GM19455 (cell line): ENCODE results near the gene TEN1.
A peak's percentile ranks its signal among the peaks of the same experiment; 100 is the strongest.

ENCODE experiments used
- ATAC-seq: cut with Tn5 transposase; IDR thresholded peaks from one replicate; pipeline ENCODE4 v1.9.1; 2021; ENCODE audit not compliant: unreplicated experiment

TEN1 gene

DNA sequence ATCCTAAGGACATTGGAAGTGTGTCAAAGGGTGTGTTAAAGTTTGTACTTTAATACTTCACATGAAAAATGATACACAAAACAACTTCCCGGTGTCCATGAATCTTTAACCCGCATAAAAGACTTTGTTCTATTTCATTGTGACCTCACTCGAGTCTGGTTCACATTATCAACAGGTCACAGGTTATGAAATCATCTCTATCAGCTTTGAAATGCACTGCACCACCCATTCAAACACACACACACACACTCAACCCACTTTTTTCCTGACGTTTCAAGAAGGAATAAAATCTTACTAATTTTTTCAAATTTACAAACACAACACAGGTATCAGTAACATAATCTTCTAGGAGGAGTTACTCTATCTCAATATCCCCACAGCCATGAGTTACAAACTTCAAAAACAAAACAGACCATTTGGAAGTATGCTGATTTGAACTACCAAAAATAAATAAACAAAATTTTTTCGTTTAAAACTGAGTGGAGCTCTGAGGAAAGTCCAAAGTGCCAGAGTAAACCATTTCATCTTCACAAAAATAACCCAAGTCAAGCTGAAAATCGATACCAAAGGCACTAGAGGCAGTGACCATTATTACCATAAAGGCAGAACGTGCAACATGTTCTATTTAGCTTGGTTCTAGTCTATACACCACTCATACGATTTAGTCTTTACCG lies 2.7 kb upstream of the TEN1 start:
- ATAC-seq = no peak

DNA sequence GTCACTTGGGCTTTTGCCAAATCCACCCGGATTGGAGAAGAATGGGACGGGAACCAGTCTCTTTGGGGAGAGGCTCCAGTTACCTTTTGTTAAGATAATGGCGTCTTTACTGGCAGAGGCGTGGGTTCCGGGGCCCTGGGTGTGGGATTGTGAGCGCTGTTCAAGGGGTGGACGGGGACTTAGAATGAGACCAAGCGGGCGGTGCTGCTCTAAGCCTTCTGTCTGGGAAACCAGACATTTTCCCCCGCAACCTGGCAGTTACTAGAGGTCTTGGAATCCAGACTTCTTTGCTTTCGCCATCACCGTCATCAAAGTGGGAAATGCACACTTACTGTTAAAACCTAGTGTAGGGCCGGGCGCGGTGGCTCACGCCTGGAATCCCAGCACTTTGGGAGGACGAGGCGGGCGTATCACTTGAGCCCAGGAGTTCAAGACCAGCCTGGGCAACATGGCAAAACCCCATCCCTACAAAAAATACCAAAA lies 706 bp downstream of the TEN1 start:
- ATAC-seq = peak; percentile 16

DNA sequence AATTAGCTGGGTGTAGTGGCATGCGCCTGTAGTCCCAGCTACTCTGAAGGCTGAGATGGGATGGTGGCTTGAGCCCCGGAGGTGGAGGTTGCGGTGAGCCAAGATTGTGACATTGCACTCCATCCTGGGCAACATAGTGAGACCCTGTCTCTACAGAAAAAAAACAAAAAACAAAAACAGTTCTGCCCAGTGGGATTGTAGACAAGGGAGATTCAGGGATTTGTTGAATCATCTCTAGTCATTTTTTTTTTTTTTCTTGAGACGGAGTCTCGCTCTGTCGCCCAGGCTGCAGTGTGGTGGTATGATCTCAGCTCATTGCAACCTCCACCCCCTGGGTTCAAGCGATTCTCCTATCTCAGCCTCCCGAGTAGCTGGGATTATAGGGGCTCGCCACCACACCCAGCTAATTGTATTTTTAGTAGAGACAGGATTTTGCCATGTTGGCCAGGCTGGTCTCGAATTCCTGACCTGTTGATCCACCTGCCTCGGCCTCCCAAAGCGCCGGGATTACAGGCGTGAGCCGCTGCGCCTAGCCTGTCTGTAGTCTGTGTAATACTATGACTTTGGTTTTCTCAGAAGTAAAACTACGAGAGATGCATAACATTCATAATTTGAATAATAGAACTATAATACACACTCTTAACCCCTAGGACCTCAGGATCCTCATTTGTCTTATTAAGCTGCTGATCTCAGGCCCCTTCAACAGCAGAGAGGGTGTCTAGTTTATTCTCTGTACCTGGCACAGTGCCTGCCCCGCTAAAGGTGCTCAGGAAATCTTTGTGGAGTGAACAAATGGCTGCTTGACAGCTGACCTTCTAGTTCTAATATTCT lies 1.4 kb downstream of the TEN1 start:
- no peak for ATAC-seq

DNA sequence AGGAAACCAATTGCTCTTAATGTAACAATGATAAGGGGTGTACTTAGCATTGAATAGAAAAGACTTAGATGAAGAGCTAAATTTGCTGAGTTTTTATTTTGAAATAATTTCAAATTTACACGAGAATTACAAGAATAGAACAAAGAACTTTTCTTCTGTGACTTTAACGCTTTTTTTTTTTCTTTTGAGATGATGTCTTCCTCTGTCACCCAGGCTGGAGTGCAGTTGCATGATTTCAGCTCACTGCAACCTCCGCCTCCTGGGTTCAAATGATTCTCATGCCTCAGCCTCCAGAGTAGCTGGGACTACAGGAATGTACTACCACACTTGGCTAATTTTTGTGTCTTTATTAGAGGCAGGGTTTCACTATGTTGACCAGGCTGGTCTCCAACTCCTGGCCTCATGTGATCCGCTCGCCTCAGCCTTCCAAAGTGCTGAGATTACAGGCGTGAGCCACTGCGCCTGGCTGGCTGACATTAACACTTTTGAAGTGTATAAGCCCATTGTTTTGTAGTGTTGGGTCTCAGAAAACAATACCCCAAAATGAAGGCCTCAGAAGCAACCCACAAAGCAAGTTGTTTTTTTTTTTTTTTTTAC lies 2.1 kb downstream of the TEN1 start:
- no peak for ATAC-seq

DNA sequence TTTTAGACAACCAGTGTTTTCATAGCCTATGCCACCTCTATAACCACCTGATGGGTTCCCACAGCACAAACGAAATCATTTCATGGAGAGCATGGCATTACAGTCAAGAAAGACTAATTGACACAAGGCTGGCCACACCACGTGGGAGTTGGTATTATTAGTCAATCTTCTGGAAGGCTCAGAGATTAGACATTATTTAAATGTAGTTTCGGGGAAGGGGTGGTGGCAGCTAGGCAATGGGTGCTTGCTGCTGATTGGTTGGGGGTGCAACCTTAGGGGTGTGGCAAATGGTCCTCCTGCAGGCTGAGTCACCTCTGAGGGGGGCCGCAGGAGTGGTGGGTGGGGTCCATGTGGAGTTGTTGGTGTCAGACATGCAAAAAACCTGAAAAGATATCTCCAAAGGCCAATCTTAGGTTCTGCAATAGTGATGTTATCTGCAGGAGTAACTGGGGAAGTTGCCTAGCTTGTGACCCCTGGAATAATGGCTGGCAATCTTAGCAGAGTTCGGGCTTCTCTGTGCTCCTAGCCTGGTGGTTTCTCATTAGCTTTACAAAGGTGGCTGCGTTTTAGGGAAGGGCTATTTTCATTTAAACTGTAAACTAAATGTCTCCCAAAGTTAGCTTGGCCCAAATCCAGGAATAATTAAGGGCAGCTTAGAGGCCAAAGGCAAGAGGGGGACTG lies 4.6 kb downstream of the TEN1 start:
- ATAC-seq = no peak

DNA sequence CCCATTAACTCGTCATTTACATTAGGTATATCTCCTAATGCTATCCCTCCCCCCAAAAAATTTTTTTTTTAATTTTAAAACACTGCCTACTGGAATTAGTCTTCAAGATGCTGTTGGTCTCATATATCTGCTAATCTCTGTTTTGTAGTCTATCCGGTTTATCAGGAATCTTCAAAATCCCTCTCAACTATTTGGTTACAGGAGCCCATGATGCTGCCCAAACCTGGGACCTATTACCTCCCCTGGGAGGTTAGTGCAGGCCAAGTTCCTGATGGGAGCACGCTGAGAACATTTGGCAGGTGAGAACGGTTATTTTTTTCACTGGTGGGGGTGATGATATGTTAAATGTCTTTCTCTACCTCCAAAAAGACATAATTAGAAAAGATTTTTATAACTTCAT lies 6.9 kb downstream of the TEN1 start:
- ATAC-seq = no peak

DNA sequence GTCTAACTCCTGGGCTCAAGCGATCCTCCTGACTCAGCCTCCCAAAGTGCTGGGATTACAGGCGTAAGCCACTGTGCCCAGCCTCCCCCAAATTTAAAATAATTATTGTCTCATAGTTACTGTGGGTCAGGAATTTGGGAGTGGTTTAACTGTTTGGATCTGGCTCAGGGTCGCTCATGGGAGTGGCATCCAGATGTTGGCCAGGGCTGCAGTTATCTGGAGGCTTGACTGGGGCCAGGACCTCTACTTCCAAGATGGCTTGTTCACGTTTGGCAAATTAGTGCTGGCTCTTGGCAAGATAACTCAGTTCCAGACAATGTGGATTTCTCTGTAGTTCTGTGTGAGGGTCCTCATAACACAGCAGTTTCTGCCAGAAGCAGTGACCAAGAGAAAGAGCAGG lies 8.0 kb downstream of the TEN1 start:
- no peak for ATAC-seq

DNA sequence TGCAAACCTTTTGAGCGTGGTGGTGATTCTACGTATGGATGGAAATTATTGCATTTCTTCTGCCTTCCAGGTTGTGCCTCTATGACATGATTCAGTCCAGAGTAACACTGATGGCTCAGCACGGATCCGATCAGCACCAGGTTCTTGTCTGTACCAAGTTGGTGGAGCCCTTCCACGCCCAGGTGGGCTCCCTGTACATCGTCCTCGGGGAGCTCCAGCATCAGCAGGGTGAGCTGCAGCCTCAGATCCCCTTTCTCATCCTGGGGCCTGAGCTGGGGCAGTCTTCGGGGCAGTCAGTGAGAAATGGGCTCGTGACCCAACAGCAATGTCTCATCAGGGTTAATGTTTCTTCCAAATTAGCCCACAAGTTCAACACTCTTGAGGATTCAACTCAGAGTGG lies 12.4 kb downstream of the TEN1 start:
- no peak for ATAC-seq

DNA sequence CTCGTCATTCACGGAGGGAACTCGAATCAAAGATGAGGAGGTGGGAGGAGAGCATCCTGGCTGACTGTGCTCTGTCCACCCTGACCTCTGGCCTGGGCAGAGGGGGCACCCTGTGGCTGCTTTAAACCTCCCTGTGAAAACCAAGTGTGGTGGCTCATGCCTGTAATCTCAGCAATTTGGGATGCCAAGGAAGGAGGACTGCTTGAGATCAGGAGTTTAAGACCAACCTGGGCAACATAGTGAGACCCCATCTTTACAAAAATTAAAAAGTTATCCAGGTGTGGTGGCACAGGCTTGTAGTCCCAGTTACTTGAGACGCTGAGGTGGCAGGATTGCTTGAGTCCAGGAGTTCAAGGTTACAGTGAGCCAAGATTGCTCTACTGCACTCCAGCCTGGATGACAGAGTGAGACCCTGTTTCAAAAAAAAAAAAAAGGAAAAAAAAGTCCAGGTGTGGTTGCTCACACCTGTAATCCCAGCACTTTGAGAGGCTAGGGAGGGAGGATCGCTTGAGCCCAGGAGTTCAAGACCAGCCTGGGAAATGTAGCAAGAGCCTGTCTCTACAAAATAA lies 15.8 kb downstream of the TEN1 start:
- ATAC-seq = no peak

DNA sequence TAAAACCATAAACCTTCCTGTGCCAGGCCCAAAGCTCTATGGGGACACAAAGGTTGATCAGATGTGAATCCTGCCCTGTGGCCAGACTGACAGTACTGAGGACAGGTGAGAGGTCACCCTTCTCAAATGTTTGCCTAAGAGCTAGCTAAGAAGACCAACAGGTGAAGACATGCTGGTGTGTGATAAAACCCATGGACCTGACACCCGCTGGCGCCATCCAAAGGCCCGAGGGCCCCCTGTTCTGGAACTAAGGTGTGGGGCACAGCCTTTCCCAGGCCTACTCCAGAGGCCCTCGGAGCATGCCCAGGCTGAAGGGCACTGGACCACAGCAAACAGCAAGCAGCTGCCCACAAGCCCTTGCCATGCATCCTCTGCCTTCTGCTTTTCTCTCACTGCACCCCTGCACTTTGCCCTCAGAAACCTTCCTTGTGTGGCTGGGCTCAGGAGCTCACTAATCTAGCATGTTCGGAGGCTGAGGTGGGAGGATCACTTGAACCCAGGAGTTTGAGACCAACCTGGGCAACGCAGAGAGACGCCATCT lies 16.4 kb downstream of the TEN1 start:
- ATAC-seq = no peak

DNA sequence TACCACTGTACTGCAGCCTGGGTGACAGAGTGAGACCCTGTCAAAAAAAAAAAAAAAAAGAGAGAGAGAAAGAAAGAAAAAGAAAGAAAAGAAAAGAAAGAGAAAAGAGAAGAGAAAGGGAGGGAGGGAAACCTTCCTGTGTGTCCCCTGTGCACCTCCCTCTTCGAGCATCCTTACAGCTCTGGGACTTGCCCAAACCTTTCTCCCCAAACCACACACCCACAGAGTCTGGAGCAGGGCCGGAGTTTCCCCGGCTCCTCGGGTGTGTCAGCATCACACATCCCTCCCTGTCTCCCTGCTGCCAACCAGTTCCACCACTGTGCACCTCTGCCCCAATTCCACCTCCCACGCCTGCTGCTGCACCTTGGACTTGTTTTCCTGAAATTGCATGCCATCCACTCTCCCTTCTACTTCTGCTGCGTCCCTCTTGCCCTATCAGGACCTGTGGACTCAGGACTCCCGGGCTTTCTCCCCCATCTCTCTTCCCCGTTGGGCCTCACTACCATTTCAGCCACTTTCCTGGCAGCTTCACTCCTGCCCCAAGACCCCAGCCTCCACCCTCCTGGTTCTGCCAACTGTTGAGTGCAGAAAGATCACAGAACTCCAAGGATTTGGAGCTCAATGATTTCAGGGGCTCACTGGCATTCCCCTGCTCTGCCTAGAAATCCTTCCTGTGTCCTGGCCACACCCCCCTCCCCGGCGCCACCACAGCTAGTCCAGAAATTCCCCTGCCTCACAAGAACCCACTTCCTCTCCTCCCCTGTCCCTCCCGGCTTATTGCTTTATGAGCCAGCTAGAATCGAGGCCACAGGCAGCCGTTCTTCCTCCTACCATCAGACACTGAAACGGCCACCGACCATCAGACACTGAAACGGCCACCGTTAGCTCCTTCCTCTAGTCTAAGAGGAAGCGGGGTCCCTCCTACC lies 17.9 kb downstream of the TEN1 start:
- ATAC-seq = no peak

DNA sequence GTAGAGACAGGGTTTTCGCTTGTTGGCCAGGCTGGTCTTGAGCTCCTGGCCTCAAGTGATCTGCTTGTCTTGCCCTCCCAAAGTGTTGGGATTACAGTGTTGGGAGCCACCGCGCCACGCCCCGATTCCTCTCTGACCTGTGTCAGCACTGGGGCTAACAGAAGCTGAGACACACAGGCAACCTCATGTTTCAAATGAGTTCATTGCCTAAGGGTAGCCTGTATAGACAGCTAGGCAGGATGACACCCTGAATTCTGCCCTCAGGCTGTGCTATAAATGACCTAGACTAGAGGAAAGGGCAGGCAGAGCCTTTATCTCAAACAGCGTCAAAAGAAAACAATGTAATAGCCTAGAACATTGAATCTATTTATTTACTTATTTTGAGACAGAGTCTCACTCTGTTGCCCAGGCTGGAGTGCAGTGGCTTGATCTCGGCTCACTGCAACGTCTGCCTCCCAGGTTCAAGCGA lies 19.3 kb downstream of the TEN1 start:
- ATAC-seq = no peak

DNA sequence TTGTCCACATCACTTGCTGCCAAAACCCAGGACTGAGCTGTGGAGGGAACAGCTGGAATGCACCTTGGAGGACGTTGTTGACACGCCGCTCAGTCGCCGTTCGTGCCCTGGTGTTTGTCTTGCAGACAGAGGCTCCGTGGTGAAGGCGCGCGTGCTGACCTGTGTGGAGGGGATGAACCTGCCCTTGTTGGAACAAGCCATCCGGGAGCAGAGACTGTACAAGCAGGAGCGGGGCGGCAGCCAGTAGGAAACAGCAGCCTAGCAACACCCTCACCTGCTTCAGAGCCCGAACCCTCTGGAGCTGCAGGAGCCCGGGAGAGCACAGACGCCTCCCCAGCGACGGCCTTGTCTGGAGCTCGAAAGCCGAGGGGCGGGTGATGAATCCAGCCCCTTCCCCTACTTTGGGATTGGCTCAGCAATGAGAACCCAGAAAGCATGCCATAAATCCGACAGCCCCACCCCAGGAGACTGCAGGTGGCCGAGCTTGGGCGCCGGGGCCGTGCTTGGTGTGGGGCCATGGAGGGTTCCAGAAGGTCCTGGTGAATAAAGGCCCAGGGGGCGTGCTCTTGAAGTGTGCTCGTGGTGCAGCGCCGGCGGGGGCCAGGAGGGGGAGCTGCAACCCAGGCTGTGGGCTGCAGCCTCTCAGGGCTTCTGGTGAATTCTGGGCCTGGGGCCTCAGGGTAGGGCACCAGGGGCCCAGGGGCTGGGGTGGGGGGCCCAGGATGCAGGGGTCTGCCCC lies 21.1 kb downstream of the TEN1 start:
- ATAC-seq = no peak

DNA sequence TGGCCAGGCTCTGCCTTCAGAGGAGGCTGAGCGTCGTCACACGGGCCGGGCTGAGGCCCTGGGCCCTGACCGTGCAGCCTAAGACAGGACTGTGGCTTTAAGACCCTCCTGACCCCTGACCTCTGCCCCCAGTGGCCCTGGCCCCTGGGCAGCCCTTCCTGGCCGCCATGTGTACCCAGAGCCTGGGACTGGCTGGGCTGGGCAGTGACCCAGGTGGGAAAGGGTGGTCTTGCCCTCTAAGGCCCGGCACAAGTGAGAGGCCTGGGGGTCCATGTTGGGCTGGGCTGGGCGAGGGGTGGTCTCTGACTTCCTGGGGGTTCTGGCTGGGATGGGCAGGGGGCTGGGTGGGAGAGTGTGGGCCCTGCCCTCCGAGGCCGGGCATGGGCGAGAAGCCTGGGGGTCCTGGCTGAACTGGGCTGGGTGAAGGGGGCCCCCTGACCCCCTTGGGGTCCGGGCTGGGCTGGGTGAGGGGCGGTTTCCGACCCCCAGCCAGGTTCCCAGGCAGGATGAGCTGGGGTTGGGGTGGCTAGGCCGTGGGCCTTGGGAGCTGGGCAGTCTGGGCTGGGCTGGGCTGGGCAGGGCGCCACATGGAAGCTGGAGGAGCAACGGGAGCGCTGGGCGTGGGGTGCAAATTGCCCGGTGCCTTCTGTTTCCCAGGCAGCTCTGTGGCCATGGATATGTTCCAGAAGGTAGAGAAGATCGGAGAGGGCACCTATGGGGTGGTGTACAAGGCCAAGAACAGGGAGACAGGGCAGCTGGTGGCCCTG lies 21.9 kb downstream of the TEN1 start, which contains the start of gene CDK3:
CDK3 (plus strand) TSS at position 101 of the 767 bp plus-strand sequence; CDS start at position 672, 571 bp downstream.
- ATAC-seq = no peak

DNA sequence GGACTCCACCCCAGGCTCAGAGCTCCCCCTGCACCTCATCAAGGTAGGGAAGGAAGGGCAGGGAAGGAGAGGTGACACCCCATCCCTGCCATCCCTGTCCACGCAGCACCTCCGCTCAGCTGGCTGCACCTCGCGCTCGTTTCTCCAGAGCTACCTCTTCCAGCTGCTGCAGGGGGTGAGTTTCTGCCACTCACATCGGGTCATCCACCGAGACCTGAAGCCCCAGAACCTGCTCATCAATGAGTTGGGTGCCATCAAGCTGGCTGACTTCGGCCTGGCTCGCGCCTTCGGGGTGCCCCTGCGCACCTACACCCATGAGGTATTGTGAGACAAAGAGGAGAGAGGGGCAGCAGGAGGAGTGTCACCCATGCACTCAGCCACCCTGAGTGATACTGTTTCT lies 23.1 kb downstream of the TEN1 start:
- no peak for ATAC-seq

DNA sequence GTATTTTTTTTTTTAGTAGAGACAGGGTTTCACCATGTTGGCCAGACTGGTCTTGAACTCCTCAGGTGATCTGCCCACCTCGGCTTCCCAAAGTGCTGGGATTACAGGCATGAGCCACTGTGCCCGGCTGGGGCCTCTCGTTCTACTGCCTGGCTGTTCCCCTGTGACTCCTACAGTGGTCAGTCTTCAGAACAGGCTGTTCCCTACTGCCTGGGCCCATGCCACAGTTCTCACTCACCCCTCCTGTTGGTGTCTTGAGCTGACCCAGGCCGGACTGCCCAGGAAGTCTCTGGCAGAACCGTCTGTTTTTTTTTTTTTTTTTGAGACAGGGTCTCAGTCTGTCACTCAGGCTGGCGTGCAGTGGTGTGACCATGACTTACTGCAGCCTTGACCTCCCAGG lies 24.9 kb downstream of the TEN1 start:
- no peak for ATAC-seq

DNA sequence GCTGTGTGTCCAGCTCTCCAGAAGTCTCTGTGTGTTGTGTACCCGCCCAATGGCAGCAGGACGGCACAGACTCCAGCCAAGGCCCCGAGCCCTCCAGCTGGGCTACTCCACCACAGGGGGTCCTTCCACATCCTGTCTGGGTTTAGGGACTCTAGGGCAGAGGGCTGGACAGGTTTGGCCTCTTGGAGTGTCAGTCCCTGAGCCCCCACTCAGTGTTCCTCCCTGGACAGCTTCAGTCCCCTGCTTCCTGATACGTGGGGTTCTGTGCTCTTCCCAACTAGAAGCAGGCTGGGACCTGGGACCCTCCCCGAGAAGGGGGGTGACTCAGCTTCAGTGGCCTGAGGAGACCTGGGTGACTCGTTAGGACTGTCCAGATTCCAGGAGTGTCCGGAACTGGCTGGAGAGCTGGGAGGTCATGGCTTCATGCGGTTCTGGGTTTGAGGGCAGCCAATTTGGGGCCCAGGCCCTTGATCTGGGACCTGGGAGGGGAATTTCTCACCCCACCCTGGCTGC lies 25.8 kb downstream of the TEN1 start:
- no peak for ATAC-seq
